Measurements from ENCODE around the gene DNAH17. TPM values are rescaled to one million over a fixed set of nuclear protein-coding genes. Genes with fewer than 3 reads are reported as not detected.
A peak's percentile ranks its signal among the peaks of the same experiment; 100 is the strongest.

The DNAH17 gene
- total RNA-seq, 1 experiment from 2014 or later: 0.69 TPM

DNA sequence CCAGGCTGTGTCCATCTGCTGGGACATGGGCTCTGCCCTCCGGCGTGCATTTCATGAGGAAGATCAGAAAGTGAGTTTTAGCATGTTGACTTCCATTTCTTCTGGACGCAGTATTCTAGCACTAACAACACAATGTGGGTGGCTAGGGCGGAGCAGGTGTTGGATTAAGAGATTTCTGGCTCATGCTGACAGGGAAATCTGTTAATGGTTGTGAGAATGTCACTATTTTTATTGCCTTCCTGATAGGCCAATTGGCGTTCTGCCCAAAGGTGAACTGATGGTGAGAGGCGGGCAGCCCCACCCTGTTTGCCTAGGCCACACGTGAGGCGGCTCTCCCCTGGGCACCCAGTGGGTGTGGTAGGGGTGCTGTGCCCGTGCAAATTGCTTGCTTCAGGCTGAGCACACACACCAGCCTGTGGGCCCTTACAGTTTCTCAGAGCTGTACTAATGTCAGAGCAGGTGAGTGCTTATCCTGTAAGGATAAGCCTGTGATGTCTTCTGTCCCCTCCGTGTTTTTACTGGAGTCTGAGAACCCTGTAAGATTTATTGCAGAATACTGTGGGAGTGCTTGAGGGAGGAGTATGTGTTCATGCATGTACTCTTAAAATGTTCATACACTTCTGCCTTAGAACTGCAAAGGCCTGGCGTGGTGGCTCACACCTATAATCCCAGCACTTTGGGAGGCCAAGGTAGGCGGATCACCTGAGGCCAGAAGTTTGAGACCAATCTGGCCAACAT, 167.8 kb downstream of the DNAH17 start:
- no peak for TF ChIP-seq ATF3 (IDR thresholded peaks at IDR 0.05)
- TF ChIP-seq ZNF274 (IDR thresholded peaks at IDR 0.05; ENCODE audit: low read depth, low read length): no peak
- TF ChIP-seq TCF7L2 (IDR thresholded peaks at IDR 0.05; ENCODE audit: borderline replicate concordance, extremely low read depth, insufficient read depth, insufficient read length): no peak
- TF ChIP-seq FOSL1 (IDR thresholded peaks at IDR 0.05; ENCODE audit: low read depth): no peak
- TF ChIP-seq EZH2 (IDR thresholded peaks at IDR 0.05): no peak
- no peak for TF ChIP-seq SRF (IDR thresholded peaks at IDR 0.05; ENCODE audit: low read depth)
- TF ChIP-seq ZFX (IDR thresholded peaks at IDR 0.05): no peak
- TF ChIP-seq SP1 (IDR thresholded peaks at IDR 0.05; ENCODE audit: low read depth): no peak
- no peak for TF ChIP-seq EZH2phosphoT487 (IDR thresholded peaks at IDR 0.05; ENCODE audit: borderline replicate concordance)
- no peak for TF ChIP-seq EGR1 (IDR thresholded peaks at IDR 0.05; ENCODE audit: low read depth)
- TF ChIP-seq CBX3 (IDR thresholded peaks at IDR 0.05; ENCODE audit: low read depth): no peak
- TF ChIP-seq ELF1 (IDR thresholded peaks at IDR 0.05; ENCODE audit: borderline replicate concordance, low read depth): no peak
- TF ChIP-seq RAD21 (IDR thresholded peaks at IDR 0.05; ENCODE audit: low read depth): no peak
- H3K4me2 ChIP-seq (ENCODE audit: low read length): peak overlapping the region; percentile 35
- H3K27me3 ChIP-seq (ENCODE audit: insufficient read depth, low read length): no peaks in the 10 kb centered on the region
- ChIA-PET CTCF (no interaction called here), RAD21 (ENCODE audit: low non-redundant PET in 1 of 2, low total read pairs in 2 of 2, uncharacterized antibody in 2 of 2, unreplicated experiment in 2 of 2) (no interaction called here), POLR2A (no interaction called here)
- H3K4me3 ChIP-seq (replicated peaks in 1 of 2; ENCODE audit: low read depth in 1 of 2, low read length in 2 of 2): no peak overlapping the region
- H4K20me1 ChIP-seq (ENCODE audit: insufficient read depth): peaks cover 5% of the 10 kb centered on the region; the same call in 1 of the 2 replicates
- no peak for DNase-seq (ENCODE audit: low read depth, low spot score)
- H3K79me2 ChIP-seq (ENCODE audit: insufficient read depth, low read length): peaks cover 74% of the 10 kb centered on the region
- no TSS peak for BruUV-seq (replicated peaks)
- intact Hi-C loops (cut with micrococcal nuclease): no loop called here
- H3K36me3 ChIP-seq (ENCODE audit: control insufficient read depth in 1 of 2, insufficient read depth in 2 of 2, low read length in 2 of 2): peaks cover 12 to 30% of the 10 kb centered on the region in 2 experiments; a peak in 3 of 4 replicates
- no peak overlapping the region for H2AFZ ChIP-seq (ENCODE audit: low read depth, low read length, poor library complexity, severe bottlenecking)
- H3K9ac ChIP-seq (ENCODE audit: low read length): no peak overlapping the region
- H3K27ac ChIP-seq (ENCODE audit: low read depth, low read length): peak overlapping the region; percentile 28
- ATAC-seq: peak; percentile 24; the same call in 1 of the 2 replicates
- H3K4me1 ChIP-seq (ENCODE audit: control insufficient read depth in 1 of 2, insufficient read depth in 2 of 2, low read length in 2 of 2): peaks cover 13 to 22% of the 10 kb centered on the region in 2 experiments
- no peaks in the 10 kb centered on the region for H3K9me2 ChIP-seq (ENCODE audit: insufficient read depth)
- no peaks in the 10 kb centered on the region for H3K9me3 ChIP-seq (ENCODE audit: control insufficient read depth in 1 of 2, insufficient read depth in 1 of 2, low read depth in 1 of 2, low read length in 2 of 2)

All from HCT116 (cell line).